HG03097 (cell line): Measurements from ENCODE around the gene CATSPER3.

Experiments used
- ATAC-seq: cut with Tn5 transposase; IDR thresholded peaks from one replicate; pipeline ENCODE4 v1.9.1; 2021; ENCODE audit not compliant: unreplicated experiment, low FRiP score

CATSPER3 gene

GRCh38 chr5:135057233-135057632, 89.5 kb downstream of the CATSPER3 start:
- no peak for ATAC-seq

- no peak for ATAC-seq
These were observed 90.6 kb downstream of the CATSPER3 start for GRCh38 chr5:135058331-135058732.

GRCh38 chr5:135059000-135059923, 91.6 kb downstream of the CATSPER3 start:
- no peak for ATAC-seq

GRCh38 chr5:135060021-135060420, 92.3 kb downstream of the CATSPER3 start:
- no peak for ATAC-seq

DNA sequence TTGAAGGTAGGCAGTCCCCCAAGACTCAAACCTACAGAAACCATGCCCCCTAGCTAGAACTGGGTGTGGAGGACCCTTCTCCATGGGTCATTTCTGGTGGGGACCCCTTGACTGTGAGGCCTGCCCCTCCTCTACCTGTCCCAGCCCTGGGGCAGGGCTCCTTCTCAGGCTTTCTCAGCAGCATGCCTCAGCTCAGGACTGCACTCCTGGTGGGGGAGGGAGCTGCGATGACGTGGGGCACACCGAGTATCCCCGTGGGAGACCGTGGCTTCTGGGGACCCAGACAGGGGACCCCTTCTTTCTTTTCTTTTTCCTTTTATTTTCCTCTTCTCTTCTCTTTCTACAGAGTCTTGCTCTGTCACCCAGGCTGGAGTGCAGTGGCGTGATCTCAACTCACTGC, 93.3 kb downstream of the CATSPER3 start:
- no peak for ATAC-seq
